HepG2 (cell line): Measurements from ENCODE around the gene GDAP1L1. TPM values are rescaled to one million over a fixed set of nuclear protein-coding genes. Genes with fewer than 3 reads are reported as not detected.

Experiments used
- AHR ChIP-seq: IDR thresholded peaks from 2 replicates; pipeline ENCODE4 v1.6.1; 2018; ENCODE audit warnings: missing genetic modification reagents, missing compliant biosample characterization
- KMT2A ChIP-seq: sonication (generic); formaldehyde crosslinking; IDR thresholded peaks from 2 replicates; pipeline ENCODE4 v1.4.0; 2020; ENCODE audit warnings: missing genetic modification reagents
- MAFF ChIP-seq: IDR thresholded peaks from 2 replicates; pipeline ENCODE4 v1.6.1; 2011; ENCODE audit warnings: low read depth, low read length, improper control_type of control experiment
- PHF21A ChIP-seq: sonication (generic); formaldehyde crosslinking; IDR thresholded peaks from 2 replicates; pipeline ENCODE4 v1.5.0; 2020; ENCODE audit warnings: mild to moderate bottlenecking, missing genetic modification reagents
- PHF8 ChIP-seq: sonication (generic); formaldehyde crosslinking; IDR thresholded peaks from 2 replicates; pipeline ENCODE4 v1.5.0; 2020; ENCODE audit warnings: missing genetic modification reagents
- SALL1 ChIP-seq: sonication (generic); formaldehyde crosslinking; IDR thresholded peaks from 2 replicates; pipeline ENCODE4 v1.8.0; 2022; ENCODE audit warnings: mild to moderate bottlenecking, missing genetic modification reagents
- SETDB1 ChIP-seq: sonication (generic); formaldehyde crosslinking; IDR thresholded peaks from 2 replicates; pipeline ENCODE4 v1.5.1; 2020; ENCODE audit warnings: missing genetic modification reagents, mild to moderate bottlenecking, borderline replicate concordance
- SIN3A ChIP-seq: IDR thresholded peaks from 2 replicates; pipeline ENCODE4 v1.6.1; 2011; ENCODE audit warnings: low read depth, mild to moderate bottlenecking, control low read depth, low read length, borderline replicate concordance
- ZNF468 ChIP-seq: sonication (generic); formaldehyde crosslinking; IDR thresholded peaks from 2 replicates; pipeline ENCODE4 v1.8.0; 2022; ENCODE audit warnings: mild to moderate bottlenecking, moderate library complexity, missing genetic modification reagents
- ZNF562 ChIP-seq: sonication (generic); formaldehyde crosslinking; IDR thresholded peaks from 2 replicates; pipeline ENCODE4 v1.8.0; 2022; ENCODE audit warnings: missing genetic modification reagents, borderline replicate concordance
- ZNF619 ChIP-seq: sonication (generic); formaldehyde crosslinking; IDR thresholded peaks from 2 replicates; pipeline ENCODE4 v1.4.0; 2020; ENCODE audit warnings: mild to moderate bottlenecking, missing genetic modification reagents
- ZNF788 ChIP-seq: sonication (generic); formaldehyde crosslinking; IDR thresholded peaks from 2 replicates; pipeline ENCODE4 v1.5.0; 2020; ENCODE audit warnings: mild to moderate bottlenecking, missing genetic modification reagents, borderline replicate concordance
- polyA plus RNA-seq, 8 experiments: library from polyadenylated mRNA; depleted of rRNA in 3 of 8; stranded (reverse) in 7 of 8; unstranded in 1 of 8; fragments of >200 nt; fragmentation: Illumina TruSeq in 4 of 8; extraction: Trizol in 4 of 8; gene quantifications; 2 replicates each; pipeline versions ENCODE4 v1.2.1 to v1.2.3, GENCODE V29; 2011 to 2016; ENCODE audit warnings: low read depth in 4 of 8, missing spikeins in 1 of 8, mixed read lengths in 1 of 8; ENCODE audit not compliant: insufficient read depth in 1 of 8
- total RNA-seq, 5 experiments: library from RNA; depleted of rRNA; stranded (reverse); fragments of >200 nt; fragmentation: Illumina TruSeq; extraction: Trizol; gene quantifications; 2 replicates each; pipeline ENCODE4 v1.2.3, GENCODE V29; 2016; ENCODE audit warnings: low read depth in 1 of 5
- TF ChIP-seq, protein P1 (sequence below): sonication (generic); formaldehyde crosslinking; IDR thresholded peaks from 2 replicates; pipeline ENCODE4 v1.4.0; 2020; ENCODE audit warnings: missing genetic modification reagents
- TF ChIP-seq, protein P2 (sequence below): sonication (generic); formaldehyde crosslinking; conservative IDR thresholded peaks from 2 replicates; pipeline ENCODE4 v1.8.0; 2022; ENCODE audit warnings: mild to moderate bottlenecking, moderate library complexity, missing genetic modification reagents
- TF ChIP-seq, protein P3 (sequence below), 2 experiments: IDR thresholded peaks; 2 replicates each; pipeline ENCODE4 v1.6.1; 2011 to 2012; ENCODE audit warnings: low read length in 2 of 2, borderline replicate concordance in 1 of 2, low read depth in 1 of 2, mild to moderate bottlenecking in 1 of 2, moderate library complexity in 1 of 2
- TF ChIP-seq, protein P4 (sequence below): sonication (generic); formaldehyde crosslinking; IDR thresholded peaks from 2 replicates; pipeline ENCODE4 v1.8.0; 2022; ENCODE audit warnings: mild to moderate bottlenecking, missing genetic modification reagents, moderate library complexity
- TF ChIP-seq, protein P5 (sequence below): fragments of 450-650 bp; IDR thresholded peaks from 2 replicates; pipeline ENCODE4 v1.6.1; 2017; ENCODE audit warnings: mild to moderate bottlenecking

GDAP1L1 gene
- total and polyA plus RNA-seq, 2 of the 13 experiments (the other 11 are each of a cell fraction or from before 2014, with no cell fraction given): 0.04 TPM; not detected in 1

DNA sequence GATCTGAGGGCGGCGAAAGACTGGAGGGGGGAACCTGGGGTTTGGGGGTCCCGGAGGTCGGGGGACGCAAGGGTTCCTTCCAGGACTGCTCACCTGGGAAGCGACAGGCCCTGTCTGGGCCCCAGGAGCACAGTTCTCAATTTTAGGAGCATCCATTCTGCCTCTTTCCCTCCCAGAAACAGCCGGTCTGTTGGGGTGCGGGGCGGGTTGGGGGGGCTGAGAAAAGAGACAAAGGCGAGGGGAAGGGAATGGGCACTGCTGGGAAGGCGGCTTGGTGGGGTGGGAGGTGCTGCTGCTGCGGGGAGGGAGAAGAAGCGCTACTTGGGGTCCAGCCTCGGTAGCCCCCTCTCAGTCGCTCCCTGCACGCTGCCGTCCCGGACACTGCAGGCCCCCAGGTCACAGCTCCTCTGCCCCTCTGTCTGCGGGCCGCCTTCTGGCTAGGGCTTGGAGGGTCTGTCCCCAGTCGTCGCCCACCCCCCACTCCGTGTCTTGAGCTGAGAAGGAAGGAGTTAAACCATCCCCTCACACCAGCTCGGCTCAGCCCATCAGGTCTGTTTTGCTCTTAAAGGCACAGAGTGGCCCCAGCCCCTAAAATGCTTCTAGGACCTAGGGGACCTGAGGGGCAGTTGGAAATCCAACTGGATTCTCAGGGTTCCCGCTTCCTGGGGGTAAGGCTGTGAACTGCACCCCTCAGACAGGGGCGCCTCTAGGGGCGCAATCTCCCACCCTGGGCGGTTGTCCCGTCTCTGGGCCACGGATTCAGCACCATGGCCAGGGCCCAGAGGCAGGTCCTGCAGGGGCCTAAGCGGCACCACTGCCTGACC is 690 bp downstream of the GDAP1L1 start (continued):
- TF ChIP-seq, protein P1, sequence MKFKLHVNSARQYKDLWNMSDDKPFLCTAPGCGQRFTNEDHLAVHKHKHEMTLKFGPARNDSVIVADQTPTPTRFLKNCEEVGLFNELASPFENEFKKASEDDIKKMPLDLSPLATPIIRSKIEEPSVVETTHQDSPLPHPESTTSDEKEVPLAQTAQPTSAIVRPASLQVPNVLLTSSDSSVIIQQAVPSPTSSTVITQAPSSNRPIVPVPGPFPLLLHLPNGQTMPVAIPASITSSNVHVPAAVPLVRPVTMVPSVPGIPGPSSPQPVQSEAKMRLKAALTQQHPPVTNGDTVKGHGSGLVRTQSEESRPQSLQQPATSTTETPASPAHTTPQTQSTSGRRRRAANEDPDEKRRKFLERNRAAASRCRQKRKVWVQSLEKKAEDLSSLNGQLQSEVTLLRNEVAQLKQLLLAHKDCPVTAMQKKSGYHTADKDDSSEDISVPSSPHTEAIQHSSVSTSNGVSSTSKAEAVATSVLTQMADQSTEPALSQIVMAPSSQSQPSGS: peak; percentile 96
- no peak for TF ChIP-seq MAFF
- TF ChIP-seq, protein P2, sequence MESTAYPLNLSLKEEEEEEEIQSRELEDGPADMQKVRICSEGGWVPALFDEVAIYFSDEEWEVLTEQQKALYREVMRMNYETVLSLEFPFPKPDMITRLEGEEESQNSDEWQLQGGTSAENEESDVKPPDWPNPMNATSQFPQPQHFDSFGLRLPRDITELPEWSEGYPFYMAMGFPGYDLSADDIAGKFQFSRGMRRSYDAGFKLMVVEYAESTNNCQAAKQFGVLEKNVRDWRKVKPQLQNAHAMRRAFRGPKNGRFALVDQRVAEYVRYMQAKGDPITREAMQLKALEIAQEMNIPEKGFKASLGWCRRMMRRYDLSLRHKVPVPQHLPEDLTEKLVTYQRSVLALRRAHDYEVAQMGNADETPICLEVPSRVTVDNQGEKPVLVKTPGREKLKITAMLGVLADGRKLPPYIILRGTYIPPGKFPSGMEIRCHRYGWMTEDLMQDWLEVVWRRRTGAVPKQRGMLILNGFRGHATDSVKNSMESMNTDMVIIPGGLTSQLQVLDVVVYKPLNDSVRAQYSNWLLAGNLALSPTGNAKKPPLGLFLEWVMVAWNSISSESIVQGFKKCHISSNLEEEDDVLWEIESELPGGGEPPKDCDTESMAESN (CRISPR knock-in tag): peak; percentile 95
- peak; percentile 55 for TF ChIP-seq PHF8 (CRISPR knock-in tag)
- TF ChIP-seq SALL1 (CRISPR knock-in tag): peak; percentile 99
- peak; percentile 83; the same call in 1 of the 2 replicates for TF ChIP-seq ZNF788 (CRISPR knock-in tag)
- peak; percentile 93 for TF ChIP-seq ZNF468 (CRISPR knock-in tag)
- TF ChIP-seq, protein P3, sequence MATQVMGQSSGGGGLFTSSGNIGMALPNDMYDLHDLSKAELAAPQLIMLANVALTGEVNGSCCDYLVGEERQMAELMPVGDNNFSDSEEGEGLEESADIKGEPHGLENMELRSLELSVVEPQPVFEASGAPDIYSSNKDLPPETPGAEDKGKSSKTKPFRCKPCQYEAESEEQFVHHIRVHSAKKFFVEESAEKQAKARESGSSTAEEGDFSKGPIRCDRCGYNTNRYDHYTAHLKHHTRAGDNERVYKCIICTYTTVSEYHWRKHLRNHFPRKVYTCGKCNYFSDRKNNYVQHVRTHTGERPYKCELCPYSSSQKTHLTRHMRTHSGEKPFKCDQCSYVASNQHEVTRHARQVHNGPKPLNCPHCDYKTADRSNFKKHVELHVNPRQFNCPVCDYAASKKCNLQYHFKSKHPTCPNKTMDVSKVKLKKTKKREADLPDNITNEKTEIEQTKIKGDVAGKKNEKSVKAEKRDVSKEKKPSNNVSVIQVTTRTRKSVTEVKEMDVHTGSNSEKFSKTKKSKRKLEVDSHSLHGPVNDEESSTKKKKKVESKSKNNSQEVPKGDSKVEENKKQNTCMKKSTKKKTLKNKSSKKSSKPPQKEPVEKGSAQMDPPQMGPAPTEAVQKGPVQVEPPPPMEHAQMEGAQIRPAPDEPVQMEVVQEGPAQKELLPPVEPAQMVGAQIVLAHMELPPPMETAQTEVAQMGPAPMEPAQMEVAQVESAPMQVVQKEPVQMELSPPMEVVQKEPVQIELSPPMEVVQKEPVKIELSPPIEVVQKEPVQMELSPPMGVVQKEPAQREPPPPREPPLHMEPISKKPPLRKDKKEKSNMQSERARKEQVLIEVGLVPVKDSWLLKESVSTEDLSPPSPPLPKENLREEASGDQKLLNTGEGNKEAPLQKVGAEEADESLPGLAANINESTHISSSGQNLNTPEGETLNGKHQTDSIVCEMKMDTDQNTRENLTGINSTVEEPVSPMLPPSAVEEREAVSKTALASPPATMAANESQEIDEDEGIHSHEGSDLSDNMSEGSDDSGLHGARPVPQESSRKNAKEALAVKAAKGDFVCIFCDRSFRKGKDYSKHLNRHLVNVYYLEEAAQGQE (IDR thresholded peaks at IDR 0.05; ENCODE audit: borderline replicate concordance in 1 of 2, low read depth in 1 of 2, low read length in 2 of 2): peak in 1 of 2 experiments; percentile 100
- TF ChIP-seq KMT2A (CRISPR knock-in tag): peak; percentile 74
- TF ChIP-seq PHF21A (CRISPR knock-in tag): no peak
- TF ChIP-seq AHR (CRISPR knock-in tag): peak; percentile 99
- peak; percentile 86; the same call in 1 of the 2 replicates for TF ChIP-seq SIN3A
- TF ChIP-seq, protein P4, sequence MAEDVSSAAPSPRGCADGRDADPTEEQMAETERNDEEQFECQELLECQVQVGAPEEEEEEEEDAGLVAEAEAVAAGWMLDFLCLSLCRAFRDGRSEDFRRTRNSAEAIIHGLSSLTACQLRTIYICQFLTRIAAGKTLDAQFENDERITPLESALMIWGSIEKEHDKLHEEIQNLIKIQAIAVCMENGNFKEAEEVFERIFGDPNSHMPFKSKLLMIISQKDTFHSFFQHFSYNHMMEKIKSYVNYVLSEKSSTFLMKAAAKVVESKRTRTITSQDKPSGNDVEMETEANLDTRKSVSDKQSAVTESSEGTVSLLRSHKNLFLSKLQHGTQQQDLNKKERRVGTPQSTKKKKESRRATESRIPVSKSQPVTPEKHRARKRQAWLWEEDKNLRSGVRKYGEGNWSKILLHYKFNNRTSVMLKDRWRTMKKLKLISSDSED (CRISPR knock-in tag): 0 out of 2 replicates have a peak, but pooled peaks have one; percentile 70
- peak; percentile 62; the same call in 1 of the 2 replicates for TF ChIP-seq ZNF619 (CRISPR knock-in tag)
- TF ChIP-seq, protein P5, sequence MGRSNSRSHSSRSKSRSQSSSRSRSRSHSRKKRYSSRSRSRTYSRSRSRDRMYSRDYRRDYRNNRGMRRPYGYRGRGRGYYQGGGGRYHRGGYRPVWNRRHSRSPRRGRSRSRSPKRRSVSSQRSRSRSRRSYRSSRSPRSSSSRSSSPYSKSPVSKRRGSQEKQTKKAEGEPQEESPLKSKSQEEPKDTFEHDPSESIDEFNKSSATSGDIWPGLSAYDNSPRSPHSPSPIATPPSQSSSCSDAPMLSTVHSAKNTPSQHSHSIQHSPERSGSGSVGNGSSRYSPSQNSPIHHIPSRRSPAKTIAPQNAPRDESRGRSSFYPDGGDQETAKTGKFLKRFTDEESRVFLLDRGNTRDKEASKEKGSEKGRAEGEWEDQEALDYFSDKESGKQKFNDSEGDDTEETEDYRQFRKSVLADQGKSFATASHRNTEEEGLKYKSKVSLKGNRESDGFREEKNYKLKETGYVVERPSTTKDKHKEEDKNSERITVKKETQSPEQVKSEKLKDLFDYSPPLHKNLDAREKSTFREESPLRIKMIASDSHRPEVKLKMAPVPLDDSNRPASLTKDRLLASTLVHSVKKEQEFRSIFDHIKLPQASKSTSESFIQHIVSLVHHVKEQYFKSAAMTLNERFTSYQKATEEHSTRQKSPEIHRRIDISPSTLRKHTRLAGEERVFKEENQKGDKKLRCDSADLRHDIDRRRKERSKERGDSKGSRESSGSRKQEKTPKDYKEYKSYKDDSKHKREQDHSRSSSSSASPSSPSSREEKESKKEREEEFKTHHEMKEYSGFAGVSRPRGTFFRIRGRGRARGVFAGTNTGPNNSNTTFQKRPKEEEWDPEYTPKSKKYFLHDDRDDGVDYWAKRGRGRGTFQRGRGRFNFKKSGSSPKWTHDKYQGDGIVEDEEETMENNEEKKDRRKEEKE: no peak
- TF ChIP-seq ZNF562 (CRISPR knock-in tag): no peak
- TF ChIP-seq SETDB1 (CRISPR knock-in tag): no peak
